Measurements from ENCODE around the gene LRP5.

DNA sequence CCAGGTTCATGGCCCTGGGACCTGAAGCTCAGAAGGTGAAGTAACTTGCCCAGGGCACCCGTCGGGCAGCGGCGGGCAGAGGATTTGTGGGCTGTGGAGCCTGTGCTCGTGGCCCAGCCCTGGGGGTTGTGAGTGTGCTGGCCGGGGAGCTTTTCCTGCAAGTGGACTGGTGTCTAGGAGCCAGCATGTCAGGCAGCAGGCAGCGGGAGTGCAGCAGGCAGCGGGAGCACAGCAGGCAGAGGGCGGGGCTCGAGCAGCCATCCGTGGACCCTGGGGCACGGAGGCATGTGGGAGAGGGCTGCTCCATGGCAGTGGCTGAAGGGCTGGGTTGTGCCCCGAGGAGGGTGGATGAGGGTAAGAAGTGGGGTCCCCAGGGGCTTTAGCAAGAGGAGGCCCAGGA is 75.4 kb downstream of the LRP5 start:
- TF ChIP-seq, protein P1, sequence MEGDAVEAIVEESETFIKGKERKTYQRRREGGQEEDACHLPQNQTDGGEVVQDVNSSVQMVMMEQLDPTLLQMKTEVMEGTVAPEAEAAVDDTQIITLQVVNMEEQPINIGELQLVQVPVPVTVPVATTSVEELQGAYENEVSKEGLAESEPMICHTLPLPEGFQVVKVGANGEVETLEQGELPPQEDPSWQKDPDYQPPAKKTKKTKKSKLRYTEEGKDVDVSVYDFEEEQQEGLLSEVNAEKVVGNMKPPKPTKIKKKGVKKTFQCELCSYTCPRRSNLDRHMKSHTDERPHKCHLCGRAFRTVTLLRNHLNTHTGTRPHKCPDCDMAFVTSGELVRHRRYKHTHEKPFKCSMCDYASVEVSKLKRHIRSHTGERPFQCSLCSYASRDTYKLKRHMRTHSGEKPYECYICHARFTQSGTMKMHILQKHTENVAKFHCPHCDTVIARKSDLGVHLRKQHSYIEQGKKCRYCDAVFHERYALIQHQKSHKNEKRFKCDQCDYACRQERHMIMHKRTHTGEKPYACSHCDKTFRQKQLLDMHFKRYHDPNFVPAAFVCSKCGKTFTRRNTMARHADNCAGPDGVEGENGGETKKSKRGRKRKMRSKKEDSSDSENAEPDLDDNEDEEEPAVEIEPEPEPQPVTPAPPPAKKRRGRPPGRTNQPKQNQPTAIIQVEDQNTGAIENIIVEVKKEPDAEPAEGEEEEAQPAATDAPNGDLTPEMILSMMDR (IDR thresholded peaks at IDR 0.05; ENCODE audit: poor library complexity), result no peak
- no peak for TF ChIP-seq EZH2 (IDR thresholded peaks at IDR 0.05; ENCODE audit: borderline replicate concordance)
- TF ChIP-seq EZH2phosphoT487 (IDR thresholded peaks at IDR 0.05; ENCODE audit: low read depth, severe bottlenecking, unreplicated experiment), result no peak
